ENCODE measurements around the gene SLC26A5.

DNA sequence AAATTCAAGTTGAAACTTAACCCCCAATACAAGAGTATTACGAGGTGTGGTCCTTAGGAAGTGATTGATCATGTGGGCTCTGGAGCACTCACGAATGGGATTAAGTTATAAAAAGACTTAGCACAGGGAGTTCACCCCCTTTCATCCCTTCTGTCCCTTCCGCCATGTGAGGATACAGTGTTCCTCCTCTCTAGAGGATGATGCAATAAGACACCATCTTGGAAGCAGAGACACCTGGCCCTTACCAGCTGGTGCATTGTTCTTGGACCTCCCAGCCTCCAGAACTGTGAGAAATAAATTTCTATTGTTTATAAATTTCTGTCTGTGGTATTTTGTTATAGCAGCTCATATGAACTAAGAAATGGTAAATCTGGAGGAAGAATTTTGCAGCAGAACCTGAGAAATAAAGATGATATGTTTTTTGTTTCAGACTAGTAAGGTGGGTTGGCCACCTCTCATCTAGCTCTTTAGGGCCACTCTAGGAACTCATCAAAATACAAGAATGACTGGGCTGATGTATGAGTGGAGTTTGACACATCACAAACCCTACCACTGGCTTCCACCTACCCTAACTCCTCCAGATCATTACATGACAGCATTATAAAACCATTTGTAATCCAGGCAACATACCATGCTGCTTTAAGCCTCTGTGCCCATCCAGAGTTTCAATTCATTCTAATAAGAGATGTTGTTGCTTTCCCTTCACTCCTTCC lies 22.4 kb downstream of the SLC26A5 start:
- TF ChIP-seq, protein P1, sequence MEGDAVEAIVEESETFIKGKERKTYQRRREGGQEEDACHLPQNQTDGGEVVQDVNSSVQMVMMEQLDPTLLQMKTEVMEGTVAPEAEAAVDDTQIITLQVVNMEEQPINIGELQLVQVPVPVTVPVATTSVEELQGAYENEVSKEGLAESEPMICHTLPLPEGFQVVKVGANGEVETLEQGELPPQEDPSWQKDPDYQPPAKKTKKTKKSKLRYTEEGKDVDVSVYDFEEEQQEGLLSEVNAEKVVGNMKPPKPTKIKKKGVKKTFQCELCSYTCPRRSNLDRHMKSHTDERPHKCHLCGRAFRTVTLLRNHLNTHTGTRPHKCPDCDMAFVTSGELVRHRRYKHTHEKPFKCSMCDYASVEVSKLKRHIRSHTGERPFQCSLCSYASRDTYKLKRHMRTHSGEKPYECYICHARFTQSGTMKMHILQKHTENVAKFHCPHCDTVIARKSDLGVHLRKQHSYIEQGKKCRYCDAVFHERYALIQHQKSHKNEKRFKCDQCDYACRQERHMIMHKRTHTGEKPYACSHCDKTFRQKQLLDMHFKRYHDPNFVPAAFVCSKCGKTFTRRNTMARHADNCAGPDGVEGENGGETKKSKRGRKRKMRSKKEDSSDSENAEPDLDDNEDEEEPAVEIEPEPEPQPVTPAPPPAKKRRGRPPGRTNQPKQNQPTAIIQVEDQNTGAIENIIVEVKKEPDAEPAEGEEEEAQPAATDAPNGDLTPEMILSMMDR (IDR thresholded peaks at IDR 0.05), result no peak
- TF ChIP-seq EP300 (IDR thresholded peaks at IDR 0.05) (no peak), POLR2AphosphoS5 (IDR thresholded peaks at IDR 0.05) (no peak), POLR2A (IDR thresholded peaks at IDR 0.05) (no peak)

All from stomach (tissue), 4 donors.